ENCODE measurements around the gene GPD2.

Gene GPD2

DNA sequence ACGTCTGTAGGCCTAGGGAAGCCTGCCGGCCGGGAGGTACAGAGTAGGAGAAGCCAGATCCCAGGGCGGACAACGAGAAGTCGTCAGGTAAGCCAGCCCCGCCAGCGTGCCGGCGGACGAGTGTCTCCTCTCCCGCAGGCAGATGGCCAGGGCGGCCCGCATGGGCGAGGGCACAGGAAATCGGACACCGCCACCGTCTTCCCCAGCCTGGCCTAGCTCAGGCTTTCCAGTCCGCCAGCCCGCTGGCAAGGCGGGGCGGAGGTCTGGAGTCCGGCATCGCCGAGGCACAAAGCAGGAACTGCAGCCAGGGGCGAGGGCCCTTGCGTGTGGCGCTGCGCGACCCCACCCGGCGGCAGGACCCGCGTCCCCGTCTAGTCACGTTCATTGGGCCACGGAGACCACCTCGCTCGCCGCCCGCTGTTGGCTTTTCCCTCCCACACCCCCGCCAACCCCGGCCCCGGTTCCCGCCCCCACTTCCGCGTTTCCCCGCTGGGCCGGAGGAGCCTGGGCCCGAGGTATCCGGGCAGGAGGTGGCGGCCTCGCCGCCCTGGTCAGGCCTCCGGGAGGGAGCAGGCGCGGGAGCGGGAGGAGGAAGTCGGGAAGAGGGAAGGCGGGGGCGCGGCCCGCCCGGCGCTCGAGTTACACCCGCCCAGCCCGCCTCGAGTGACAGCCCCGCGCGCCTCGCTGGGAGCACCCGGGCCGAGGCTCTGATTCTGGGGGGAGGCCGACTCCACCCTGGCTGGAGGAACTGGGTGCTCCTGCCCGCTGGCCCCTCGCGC lies at the start of gene GPD2:
Gene GPD2 (plus strand): TSS at position 662 of the 779 bp plus-strand sequence. CDS start 39,727 bp downstream, outside the sequence.
- peak; percentile 60 for DNase-seq

DNA sequence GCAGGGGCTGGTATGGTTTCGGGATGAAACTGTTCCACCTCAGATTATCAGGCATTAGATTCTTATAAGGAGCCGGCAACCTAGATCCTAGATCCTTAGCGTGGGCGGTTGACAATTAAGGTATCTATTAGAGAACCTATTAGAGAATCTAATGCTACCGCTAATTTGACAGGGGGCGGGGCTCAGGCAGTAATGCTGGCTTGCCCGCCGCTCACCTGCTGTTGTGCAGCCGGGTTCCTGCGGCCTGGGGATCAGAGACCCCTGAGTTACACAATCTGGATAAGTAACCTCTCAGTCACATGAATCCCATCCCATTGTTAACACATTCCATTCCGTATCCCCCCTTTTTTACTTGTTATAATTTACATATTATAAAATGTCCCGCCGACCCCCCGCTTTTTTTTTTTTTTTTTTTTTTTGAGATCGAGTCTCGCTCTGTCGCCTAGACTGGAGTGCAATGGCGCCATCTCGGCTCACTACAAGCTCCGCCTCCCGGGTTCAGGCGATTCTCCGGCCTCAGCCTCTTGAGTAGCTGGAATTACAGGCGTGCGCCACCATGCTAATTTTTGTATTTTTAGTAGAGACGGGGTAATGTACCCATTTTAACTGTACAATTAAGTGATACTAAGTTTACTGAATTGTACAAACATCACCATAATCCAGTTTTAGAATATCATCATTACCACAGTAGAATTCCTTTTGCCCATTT lies 42.0 kb upstream of the GPD2 start:
- no peak for DNase-seq

DNA sequence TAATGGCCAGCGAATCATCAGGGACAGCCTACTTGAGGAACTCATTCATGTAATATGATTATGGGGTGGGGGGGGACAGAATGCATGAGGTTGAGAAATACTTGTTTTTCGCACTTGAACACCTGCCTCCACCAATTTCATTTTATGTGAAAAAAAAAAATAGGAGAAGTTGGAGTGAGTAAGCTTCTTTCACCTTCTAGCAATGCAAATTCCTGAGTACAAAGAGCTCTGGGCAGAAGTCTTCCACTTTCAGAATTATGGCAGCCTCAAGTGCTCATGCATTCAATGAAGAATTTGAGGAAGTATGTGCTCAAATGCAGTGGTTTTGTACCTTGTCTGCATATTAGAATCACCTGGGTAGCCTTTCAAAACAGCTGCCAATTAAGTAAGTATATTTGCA lies 40.1 kb upstream of the GPD2 start:
- DNase-seq: no peak

DNA sequence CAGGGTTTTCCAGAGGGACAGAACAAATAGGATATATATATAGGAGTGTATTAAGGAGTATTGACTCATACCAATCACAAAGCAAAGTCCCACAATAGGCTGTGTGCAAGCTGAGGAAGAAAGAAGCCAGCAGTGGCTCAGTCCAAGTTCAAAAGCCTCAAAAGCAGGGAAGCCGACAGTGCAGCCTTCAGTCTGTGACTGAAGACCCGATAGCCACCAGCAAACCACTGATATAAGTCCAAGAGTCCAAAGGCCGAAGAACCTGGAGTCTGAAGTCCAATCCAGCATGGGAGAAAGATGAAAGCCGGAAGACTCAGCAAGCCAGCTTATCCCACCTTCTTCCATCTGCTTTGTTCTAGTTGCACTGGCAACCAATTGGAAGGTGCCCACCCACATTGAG lies 39.0 kb upstream of the GPD2 start:
- no peak for DNase-seq

DNA sequence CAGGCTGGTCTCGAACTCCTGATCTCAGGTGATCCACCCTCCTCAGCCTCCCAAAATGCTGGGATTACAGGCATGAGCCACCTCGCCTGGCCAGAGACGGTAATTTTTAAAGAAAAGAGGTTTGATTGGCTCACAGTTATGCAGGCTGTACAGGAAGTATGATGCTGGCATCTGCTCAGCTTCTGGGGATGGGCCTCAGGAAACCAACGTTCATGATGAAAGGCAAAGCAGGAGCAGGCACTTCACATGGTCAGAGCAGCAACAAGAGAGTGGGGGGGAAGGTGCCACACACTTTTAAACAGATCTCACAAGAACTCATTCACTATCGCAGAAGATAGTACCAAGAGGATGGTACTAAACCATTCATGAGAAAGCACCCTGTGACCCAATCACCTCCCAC lies 38.0 kb upstream of the GPD2 start:
- DNase-seq: no peak

DNA sequence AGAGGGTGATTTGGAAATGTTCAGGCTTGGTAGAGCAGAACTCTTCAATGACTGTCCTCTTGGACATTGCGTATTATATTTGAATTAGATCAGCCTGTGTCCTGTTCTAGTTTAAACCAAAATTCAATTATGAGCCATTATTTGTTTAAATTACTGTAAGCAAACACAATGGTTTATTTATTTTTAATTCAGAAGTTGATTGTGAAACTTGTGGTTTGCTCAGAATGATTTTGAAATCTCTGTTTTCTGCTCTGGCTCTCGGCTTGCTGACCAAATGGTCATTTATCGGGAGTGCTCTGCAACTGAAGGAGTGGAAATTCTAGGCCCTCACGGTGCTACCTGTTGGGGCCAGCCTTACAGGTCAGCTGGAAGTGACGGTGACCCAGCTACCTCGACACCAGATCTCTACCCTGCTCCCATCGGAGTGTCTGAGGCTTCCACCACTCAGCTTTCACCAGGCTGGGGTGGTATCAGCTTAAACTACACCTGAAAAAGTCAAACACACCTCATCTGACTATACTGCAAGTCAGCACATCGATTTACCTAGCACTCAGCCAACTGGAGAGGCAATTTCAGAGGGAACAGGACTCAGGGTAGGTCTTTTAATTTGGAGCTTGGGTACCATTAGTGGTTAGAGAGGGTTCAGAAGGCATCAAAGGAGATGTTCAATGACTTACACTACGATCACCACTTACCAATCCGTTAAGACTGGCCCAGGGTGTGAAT lies 36.8 kb upstream of the GPD2 start:
- DNase-seq: no peak

DNA sequence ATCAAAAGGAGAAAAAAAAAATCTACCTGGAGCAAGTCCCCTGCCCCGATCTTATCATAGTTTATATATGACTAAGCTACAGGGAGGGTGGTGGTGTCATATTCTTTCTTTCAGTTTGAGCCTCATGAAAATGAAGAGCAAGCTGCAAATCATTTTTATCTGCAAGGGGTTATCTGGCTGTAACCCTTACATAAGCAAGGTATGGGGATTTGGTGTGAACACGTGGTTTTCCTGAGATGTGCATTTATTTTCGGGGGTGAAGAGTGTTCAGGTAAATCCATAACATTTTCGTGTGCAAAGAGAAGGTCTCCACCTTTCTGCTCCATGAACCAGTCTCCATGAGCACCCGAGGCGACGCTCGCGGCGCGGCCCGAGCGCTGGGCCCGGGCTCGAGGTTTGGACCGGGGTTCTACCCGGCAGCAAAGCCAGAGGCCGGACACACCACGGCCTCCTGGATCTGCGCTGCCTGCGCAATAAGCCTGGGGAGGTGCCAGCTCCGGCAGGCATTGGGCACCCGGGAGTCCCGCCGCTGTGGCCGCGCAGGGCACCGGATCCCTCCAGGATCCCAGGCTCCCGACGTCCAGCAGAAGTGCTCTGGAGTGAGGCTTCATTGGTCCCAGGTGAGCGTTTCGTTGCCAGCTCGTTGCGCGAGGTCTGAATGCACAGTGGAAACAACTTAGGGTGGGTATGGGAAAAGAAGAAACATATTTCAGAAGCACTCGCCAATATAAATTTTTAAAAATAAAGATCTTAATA lies 36.1 kb upstream of the GPD2 start:
- no peak for DNase-seq

DNA sequence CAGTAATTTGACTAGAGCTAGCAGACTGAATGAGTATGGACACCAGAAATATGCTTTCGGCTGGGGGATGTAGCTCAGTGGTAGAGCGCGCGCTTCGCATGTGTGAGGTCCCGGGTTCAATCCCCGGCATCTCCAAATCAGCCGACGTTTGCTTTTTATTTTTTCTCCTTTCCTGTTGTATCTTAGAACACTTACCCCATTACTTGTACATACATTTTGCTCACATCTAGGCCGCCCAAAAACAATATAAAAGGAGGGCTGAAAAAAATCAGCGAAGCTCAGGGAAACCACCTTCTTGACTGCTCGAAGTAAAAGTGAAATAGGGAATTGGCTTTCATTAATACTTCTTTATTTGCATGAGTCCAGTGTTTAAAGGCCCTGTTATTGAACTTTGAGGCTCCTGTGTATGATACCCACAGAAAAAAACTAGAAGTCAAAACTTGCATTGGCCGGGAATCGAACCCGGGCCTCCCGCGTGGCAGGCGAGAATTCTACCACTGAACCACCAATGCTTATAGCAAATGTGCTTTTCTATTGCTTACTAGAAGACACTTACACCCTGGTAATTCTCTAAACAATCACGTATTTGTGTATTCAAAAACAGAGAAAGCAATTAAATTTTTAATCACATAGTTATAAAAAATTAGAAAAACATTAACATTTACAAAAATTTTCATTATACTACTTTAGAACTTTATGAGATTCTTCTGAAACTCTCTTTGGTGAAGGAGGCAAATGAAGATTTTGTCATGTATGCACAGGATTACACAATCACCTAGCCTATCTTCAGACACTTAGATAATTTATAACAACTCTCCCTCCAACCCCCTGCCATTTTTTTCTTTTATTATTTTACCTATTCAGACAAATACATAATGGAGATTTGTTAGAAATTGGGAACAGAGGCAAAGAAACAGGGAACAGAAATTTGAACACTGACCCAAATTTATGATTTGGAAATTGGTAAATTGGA lies 35.2 kb upstream of the GPD2 start:
- DNase-seq: peak; percentile 73

DNA sequence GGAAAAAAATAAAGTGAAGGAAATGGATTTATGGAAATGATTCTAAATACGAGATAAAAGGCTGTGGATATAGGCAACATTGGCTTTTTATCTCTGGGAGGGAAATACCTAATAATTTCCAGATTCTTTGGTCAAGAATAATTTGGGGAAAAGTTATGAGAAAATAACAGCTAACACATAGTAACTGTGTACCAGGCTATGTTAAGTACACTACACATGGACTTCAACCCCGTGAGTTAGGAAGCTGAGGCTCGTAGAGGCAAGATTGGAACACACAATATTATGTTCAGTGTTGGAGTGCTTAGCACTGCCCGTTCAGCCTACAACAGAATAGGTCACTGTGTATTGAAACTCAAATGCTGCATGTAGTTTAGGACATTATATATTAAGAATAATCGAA lies 34.3 kb upstream of the GPD2 start:
- DNase-seq: no peak

DNA sequence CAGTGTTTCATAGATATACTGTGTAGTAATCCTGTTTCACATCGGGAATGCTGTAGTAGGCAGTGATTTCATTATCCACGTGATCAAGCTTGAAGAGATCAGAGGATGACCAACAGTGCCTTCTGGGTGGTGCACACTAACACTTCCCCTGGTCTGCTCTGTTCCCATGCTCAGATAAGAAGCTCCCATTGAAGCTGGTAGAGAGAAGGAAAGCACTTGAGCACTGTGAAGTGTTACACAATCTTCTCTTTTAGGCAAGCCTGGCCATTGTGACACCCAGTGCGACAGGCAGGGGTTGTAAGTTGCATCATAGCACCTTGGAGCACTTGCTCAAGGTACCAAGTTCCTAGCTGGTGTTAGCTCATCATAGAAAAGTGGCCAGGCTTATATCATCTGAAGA lies 30.6 kb upstream of the GPD2 start:
- no peak for DNase-seq

DNA sequence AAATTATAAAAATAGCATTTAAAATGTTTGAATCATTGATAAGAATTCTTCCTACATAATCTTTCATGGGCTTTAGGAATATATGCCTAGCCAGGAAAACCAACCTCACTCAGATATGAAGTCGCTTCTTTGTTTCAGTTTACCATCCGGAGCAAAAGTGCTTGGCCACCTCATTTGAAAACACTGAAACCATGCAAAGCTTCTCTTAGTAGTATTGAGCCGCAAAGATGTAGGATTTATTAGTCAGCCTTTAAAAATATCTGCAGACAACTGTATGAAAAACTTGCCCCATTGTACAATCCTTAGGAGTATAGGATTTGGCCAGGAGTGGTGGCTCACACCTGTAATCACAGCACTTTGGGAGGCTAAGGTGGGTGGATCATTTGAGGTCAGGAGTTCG lies 24.3 kb upstream of the GPD2 start:
- DNase-seq: no peak

DNA sequence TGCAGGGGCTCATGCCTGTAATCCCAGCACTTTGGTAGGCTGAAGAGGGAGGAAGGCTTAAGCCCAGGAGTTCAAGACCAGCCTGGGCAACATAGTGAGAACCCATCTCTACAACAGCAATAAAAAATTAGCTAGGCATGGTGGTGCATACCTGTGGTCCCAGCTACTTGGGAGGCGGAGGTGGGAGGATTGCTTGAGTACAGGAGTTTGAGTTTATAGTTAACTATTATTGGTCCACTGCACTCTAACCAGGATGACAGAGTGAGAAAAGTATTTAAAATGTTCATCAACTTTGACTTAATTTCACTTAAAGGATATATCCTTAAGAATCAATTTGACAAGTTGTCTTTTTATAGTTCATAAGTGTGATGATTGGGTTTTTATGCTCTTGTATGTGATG lies 14.3 kb upstream of the GPD2 start:
- no peak for DNase-seq

DNA sequence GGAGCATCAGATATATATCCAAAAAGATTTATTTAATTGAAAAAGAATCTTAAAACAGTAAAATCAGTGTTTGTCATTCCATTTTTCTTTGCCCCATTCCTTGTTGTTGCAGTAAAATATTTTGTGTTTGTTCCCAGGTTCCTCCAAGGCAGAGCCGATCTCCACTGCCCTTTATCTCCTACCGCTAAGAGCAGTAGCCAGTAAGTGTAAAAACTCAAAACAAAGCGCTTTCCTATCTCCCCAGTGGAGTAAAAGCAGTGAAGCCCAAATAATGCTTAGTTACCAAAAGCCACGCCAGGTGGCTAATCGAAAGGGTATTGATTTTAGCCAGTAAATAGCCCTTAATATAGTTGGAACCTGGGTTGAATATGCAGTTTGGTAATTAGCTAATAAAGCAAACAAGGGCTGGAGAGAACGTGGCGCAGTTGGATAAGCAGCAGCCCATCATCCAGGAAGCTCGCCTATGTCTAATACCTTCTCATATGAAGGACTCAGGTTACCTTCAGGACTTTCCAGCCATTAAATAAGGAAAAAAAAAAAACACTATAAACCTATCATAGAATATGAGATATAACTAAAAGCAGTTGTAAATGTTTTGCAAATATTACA lies 12.4 kb upstream of the GPD2 start:
- DNase-seq: no peak

DNA sequence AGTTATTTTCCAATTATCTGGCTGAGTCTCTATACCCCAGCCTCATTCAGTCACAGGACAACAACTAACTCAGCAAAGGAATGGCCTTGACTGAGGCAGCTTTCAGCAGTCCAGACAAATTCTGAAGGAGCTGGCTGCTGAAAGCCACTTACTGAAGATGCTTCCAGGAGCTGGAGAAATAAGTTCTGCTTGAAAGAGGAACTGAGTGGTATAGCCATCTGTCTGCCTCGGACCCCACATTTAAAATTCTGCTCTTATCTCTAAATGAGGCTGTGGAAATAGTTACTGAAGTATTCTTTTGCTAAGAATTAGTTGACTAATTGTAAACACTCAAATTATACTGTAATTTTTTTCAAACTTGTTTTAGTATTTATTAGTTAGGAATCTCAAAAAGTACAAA lies 9.1 kb upstream of the GPD2 start:
- DNase-seq: no peak

DNA sequence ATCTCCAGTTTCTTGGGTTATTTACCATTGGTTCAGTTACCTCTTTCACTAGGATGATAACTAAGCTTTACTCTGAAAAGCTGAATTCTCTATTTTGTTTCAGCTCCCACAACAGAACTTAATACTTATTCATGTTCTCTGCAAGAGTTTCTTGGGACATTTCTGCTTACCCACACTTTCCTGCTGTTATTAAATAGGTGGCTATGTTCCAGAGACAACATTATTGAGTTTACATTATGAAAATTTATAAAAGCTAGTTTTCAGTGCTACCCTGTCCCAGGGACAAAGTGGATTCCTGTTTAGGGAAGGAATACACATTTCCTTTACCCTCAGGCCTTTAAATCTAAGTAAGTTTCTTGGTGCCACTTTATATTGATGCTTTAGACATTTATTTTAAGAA lies 7.0 kb upstream of the GPD2 start:
- DNase-seq: no peak

DNA sequence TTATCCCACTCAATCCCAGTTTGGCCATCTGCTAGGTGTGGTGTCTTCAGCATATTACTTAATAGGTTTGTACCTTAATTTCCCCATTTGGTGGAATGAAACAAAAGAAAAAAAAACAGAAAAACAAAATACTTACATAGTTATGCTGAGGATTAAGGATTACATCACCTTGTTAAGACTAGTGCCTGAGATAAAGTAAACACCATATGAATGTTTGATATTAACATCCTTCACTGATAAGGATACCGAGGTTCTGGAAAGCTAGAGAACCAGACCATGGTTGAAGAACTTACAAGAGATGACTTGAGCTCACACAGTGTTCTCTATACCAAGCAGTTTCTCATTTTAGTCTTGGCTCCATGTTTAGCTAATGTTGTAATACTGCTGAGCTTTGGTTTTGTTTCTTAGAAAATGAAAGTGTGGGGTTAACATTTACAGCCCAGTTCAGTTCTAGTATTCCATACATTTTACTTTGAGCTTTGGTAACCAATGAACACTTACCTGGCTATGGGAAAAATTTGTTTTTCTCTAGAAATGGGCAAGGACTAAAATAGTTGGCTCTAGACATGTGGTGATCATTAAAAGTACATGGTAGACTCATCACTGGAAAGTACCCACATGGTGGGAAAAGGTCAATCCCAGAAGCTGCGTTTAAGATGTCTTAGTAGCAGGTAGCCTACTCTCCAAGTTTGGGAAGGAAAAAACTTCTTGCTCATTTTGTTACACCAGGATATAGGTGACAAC lies 5.8 kb upstream of the GPD2 start:
- no peak for DNase-seq

DNA sequence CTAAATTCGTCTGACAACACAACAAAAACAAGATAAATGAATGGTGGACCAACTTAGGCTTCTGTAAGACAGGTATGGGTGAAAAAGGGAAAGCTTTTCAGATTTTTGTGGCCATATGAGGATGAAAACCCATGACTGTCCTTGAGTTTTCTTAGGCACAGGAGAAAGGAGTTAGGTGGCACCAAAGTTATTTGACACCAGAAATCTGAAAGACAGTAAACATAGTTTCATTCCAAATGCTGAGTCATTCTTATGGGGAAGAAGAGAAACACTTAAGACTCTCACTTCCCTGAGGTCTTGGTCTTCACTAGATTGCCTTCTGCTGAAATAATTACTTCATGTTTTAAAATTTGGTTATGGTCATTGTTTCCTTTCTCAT lies 5.2 kb upstream of the GPD2 start:
- no peak for DNase-seq

DNA sequence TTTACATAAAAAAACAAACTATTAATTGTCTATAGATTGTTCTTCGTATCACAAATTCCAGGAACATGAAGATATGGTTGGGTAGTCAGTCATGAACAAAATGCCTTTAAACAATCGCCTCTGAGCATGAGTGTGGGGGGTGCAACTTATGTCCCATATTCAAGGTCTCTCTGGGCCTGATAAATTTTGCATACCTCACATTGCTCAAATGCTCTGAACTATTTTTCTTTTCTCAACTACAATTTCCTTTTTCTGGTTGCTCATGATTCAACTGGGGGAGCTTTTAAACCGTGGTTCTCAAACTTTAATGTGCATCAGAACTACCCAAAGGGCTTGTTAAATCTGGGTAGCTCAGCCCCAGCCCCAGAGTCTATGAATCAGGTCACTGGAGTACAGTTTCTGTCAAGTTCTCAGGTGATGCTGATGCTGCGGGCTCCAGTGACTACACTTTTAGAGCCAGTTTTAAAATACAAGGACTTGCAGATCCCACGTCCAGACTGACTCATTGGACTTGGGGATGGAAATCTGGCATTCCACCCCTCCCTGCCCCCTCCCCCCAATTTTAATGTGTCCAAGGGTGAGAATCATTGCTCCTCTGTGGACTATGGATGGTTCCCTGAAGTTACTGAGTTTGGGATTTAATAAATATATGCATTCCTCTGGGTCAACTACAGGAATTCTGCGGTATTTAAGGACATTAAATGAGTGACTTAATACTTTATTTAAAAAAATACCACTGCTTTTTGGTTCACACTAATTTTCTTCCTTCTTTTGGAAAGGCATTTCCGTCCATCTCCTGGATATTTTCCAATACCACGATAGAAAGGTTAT lies 1.5 kb upstream of the GPD2 start:
- no peak for DNase-seq

DNA sequence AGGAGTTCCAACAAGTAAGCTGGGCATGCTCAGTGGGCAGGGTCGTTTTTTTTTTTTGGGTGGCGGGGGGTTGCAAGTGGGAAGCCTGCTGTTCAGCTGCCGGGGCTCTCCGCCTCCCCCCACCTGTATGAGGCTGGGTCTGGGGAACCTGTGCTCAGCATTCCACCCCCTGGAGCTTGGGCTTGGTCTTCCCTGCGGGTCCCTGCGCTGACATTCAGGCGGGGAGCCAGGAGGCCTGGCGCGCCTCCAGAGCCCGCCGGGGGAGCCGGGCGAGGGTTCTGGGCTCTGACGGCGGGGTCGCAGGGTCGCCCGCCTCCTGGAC lies 822 bp upstream of the GPD2 start:
- no peak for DNase-seq

DNA sequence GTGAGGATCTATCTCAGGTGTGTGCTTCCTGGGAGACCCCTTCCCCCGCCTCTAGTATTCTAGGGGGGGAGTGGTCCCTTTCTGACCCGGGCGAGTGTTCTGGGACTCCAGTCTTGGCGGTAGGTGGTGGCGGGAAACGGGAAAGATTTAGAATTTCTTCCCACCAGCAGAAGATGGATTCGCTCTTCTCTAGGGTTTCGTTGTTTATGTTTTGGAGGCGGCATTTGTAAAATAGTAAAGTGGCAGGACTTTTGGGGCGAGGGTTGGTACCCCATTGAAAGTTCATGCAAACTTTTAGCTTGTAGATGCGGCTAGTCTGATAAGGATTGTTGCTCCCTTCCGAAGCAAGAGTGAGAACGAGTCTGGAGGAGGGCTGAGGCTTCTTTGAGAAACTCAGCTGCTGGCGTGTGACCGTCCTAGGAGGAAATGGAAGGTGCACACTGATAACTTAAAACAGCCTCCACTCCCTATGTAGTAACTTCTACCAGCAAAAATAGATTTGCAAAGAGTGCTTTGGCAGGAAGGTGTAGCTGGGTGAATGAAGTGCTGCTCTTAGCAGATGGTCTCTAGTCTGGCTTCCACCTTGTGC lies 412 bp downstream of the GPD2 start:
- DNase-seq: peak; percentile 15

All from activated naive CD4-positive, alpha-beta T cell treated with anti-CD3 and anti-CD28 coated beads, Interleukin-2, amount 50 U/mL, for 16 hours (primary cell).